Stimulated activated CD4-positive, alpha-beta T cell treated with anti-CD3 and anti-CD28 coated beads, Interleukin-2, amount 100 ng/mL, for 48 hours (primary cell): ENCODE measurements around the gene RIPOR2.

Experiments
- DNase-seq, 2 donors: peaks; one replicate each; pipeline ENCODE4 v3.0.0-alpha.2; 2020

Gene RIPOR2

GRCh38 chr6:24874776-24875533 is 60.8 kb downstream of the RIPOR2 start:
- DNase-seq: no peak

GRCh38 chr6:24874128-24874527 is 61.6 kb downstream of the RIPOR2 start:
- DNase-seq: no peak

GRCh38 chr6:24872779-24873178 is 63.0 kb downstream of the RIPOR2 start:
- no peak for DNase-seq

- no peak for DNase-seq
Measured at GRCh38 chr6:24868765-24869164, 67.0 kb downstream of the RIPOR2 start.

GRCh38 chr6:24867104-24867703 is 68.6 kb downstream of the RIPOR2 start:
- DNase-seq: no peak

GRCh38 chr6:24865161-24865560 is 70.6 kb downstream of the RIPOR2 start:
- no peak for DNase-seq

- no peak for DNase-seq
Measured at GRCh38 chr6:24864343-24864742, 71.4 kb downstream of the RIPOR2 start.

GRCh38 chr6:24861934-24862333 is 73.8 kb downstream of the RIPOR2 start:
- no peak for DNase-seq

GRCh38 chr6:24859608-24860200 is 76.1 kb downstream of the RIPOR2 start:
- no peak for DNase-seq

GRCh38 chr6:24859132-24859531 is 76.6 kb downstream of the RIPOR2 start:
- no peak for DNase-seq

GRCh38 chr6:24858177-24858653 is 77.5 kb downstream of the RIPOR2 start:
- no peak for DNase-seq

GRCh38 chr6:24856901-24857670 is 78.7 kb downstream of the RIPOR2 start:
- no peak for DNase-seq

- DNase-seq: no peak
Measured at GRCh38 chr6:24856246-24856599, 79.5 kb downstream of the RIPOR2 start.

GRCh38 chr6:24855395-24856245 is 80.1 kb downstream of the RIPOR2 start:
- peak; percentile 57 to 58 for DNase-seq

- no peak for DNase-seq
Measured at GRCh38 chr6:24854077-24854666, 81.6 kb downstream of the RIPOR2 start.

- DNase-seq: no peak
Measured at GRCh38 chr6:24851086-24851485, 84.7 kb downstream of the RIPOR2 start.

GRCh38 chr6:24849713-24850112 is 86.0 kb downstream of the RIPOR2 start:
- no peak for DNase-seq

- no peak for DNase-seq
Measured at GRCh38 chr6:24848461-24848860, 87.3 kb downstream of the RIPOR2 start.

GRCh38 chr6:24847402-24847801 is 88.4 kb downstream of the RIPOR2 start:
- DNase-seq: no peak

- DNase-seq: no peak
Measured at GRCh38 chr6:24845578-24845977, 90.2 kb downstream of the RIPOR2 start.

- DNase-seq: no peak
Measured at GRCh38 chr6:24844903-24845302, 90.9 kb downstream of the RIPOR2 start.

GRCh38 chr6:24844061-24844460 is 91.7 kb downstream of the RIPOR2 start:
- no peak for DNase-seq
